OCI-LY3 (cell line): ENCODE measurements around the gene PDGFRA.

ENCODE experiments used
- CTCF ChIP-seq: fragments of 200-600, 300-600 bp; sonication (generic); IDR thresholded peaks from 2 replicates; pipeline ENCODE4 v1.5.1; 2014; ENCODE audit warnings: antibody characterized with exemption, low read length, low read depth
- EZH2phosphoT487 ChIP-seq: fragments of 200-600 bp; shearing (Covaris generic); IDR thresholded peaks from 2 replicates; pipeline ENCODE4 v1.6.1; 2018; ENCODE audit warnings: antibody characterized with exemption, mixed run types, low read depth

DNA sequence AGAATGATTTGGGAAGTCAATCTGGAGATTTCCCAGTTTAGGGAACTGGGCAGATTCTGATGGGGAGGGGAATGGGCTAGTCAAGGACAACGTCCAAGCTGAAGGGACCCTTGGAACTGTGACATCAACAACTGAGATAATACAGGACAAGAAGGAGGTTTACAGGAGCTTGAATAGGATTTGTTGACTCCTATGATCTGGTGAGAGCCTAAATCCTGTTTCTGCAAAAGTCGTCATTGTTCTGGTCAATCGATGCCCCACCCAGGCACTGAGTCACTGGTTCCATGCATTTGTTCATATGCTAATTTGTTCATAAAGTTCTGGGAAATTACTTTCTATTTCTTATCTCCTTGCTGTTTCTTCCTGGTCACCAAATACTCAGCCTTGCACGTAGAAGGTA is 15.3 kb upstream of the PDGFRA start:
- TF ChIP-seq CTCF: no peak
- no peak for TF ChIP-seq EZH2phosphoT487
